ENCODE measurements around the gene CCDC169. TPM values are rescaled to one million over a fixed set of nuclear protein-coding genes. Genes with fewer than 3 reads are reported as not detected.

The CCDC169 gene
- total and polyA plus RNA-seq, 3 donors from 2014 or later = 37.0 to 174 (median 74.1) TPM

DNA sequence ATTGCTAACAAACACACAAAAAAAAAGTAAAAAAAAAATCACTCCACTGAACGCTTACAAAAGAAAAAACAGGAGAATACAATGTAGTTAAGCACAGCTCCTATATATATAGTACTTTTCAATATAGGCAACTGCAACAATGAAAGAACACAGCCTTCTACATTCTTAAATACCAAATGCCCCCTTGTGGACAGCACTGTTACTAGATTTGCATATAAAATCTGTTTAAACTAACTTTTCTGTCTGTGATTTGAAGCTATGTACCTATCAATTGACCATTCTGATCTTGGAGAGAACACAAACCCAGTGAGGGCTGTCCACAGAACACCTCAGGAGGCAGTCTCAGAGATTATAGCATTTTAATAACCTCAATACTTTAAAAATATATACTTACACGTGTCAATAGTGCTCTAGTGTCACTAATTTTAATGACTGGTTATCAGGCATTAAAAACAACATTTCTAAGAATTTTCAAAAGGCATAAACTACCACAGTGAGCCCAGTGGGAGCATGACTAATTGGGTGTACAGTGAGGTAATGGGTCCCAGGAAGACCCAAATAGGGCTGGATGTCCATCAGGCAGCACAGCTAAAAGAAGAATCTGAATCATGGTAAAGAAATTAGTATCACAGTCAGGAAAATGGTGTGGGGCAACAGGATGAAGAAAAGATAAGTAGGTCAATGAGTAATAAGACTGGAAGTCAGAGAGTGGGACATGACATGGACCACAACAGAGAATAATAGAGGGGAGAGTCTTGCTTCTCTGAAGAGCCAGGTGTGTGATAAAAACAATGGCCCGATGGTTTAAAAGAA is 22.2 kb downstream of the CCDC169 start:
- Histone ChIP-seq H3K9me3 (no peaks in the 10 kb centered on the region), H3K27ac (no peak overlapping the region), H3K4me1 (no peaks in the 10 kb centered on the region), H3K27me3 (no peaks in the 10 kb centered on the region), H3K36me3 (ENCODE audit: low read depth, missing control alignments) (no peaks in the 10 kb centered on the region), H3K4me3 (no peak overlapping the region)
- WGBS, 2 donors = 61 to 71% methylated on average over 3 of the region's 3 CpGs
- TF ChIP-seq POLR2A (IDR thresholded peaks at IDR 0.05) = no peak
- TF ChIP-seq, protein P1, sequence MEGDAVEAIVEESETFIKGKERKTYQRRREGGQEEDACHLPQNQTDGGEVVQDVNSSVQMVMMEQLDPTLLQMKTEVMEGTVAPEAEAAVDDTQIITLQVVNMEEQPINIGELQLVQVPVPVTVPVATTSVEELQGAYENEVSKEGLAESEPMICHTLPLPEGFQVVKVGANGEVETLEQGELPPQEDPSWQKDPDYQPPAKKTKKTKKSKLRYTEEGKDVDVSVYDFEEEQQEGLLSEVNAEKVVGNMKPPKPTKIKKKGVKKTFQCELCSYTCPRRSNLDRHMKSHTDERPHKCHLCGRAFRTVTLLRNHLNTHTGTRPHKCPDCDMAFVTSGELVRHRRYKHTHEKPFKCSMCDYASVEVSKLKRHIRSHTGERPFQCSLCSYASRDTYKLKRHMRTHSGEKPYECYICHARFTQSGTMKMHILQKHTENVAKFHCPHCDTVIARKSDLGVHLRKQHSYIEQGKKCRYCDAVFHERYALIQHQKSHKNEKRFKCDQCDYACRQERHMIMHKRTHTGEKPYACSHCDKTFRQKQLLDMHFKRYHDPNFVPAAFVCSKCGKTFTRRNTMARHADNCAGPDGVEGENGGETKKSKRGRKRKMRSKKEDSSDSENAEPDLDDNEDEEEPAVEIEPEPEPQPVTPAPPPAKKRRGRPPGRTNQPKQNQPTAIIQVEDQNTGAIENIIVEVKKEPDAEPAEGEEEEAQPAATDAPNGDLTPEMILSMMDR (IDR thresholded peaks at IDR 0.05) = peak; percentile 54 to 66 (median 60)
- peak; percentile 71 for DNase-seq
- intact Hi-C loops (cut with DNase I; ENCODE audit: low total_unique reads) = loop anchor here (5.0 kb wide), 1 partner anchor 298 kb away; no protein-coding TSS in a partner anchor

DNA sequence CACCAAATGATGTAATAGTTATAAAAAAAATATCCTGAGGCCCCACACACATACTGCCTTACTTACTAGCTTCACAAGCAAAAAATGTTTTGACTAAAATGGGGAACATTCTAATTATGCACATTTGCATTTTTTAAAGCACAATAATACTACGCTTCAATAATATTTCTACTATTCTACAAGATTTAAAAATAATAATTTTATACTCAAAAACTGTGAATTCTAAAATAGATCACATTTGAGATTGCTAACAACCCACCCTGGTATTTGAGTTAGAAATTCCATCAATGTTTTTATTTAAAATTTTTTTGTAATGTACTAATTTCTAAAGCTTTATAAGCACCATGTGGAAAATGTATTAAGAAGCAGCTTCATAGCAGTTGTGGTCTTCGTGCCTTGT is 24.2 kb downstream of the CCDC169 start:
- H3K27ac ChIP-seq = no peak overlapping the region
- H3K36me3 ChIP-seq (ENCODE audit: low read depth, missing control alignments) = no peaks in the 10 kb centered on the region
- H3K9me3 ChIP-seq = no peaks in the 10 kb centered on the region
- intact Hi-C loops (cut with DNase I; ENCODE audit: low total_unique reads) = no loop called here
- no peak overlapping the region for H3K4me3 ChIP-seq
- WGBS, 2 donors = 90 to 94% methylated on average over 2 of the region's 2 CpGs
- no peaks in the 10 kb centered on the region for H3K4me1 ChIP-seq
- DNase-seq = no peak
- TF ChIP-seq, protein P1 (IDR thresholded peaks at IDR 0.05) = no peak
- TF ChIP-seq POLR2A (IDR thresholded peaks at IDR 0.05) = no peak
- no peaks in the 10 kb centered on the region for H3K27me3 ChIP-seq

GRCh38 chr13:36261976-36262375 is 35.6 kb downstream of the CCDC169 start:
- Histone ChIP-seq H3K4me3 (no peak overlapping the region), H3K9me3 (no peaks in the 10 kb centered on the region), H3K4me1 (no peaks in the 10 kb centered on the region), H3K27me3 (no peaks in the 10 kb centered on the region), H3K36me3 (ENCODE audit: low read depth, missing control alignments) (no peaks in the 10 kb centered on the region), H3K27ac (no peak overlapping the region)
- intact Hi-C loops (cut with DNase I; ENCODE audit: low total_unique reads) = no loop called here
- no peak for TF ChIP-seq POLR2A (IDR thresholded peaks at IDR 0.05)
- TF ChIP-seq, protein P1 (IDR thresholded peaks at IDR 0.05) = no peak
- no peak for DNase-seq

- Histone ChIP-seq H3K9me3 (no peaks in the 10 kb centered on the region), H3K36me3 (ENCODE audit: low read depth, missing control alignments) (no peaks in the 10 kb centered on the region), H3K27ac (no peak overlapping the region), H3K4me1 (no peaks in the 10 kb centered on the region), H3K4me3 (no peak overlapping the region), H3K27me3 (no peaks in the 10 kb centered on the region)
- DNase-seq = no peak
- 97 to 98% methylated on average over 3 of the region's 3 CpGs for WGBS, 2 donors
- intact Hi-C loops (cut with DNase I; ENCODE audit: low total_unique reads) = no loop called here
- no peak for TF ChIP-seq POLR2A (IDR thresholded peaks at IDR 0.05)
- TF ChIP-seq, protein P1 (IDR thresholded peaks at IDR 0.05) = no peak
These were observed 36.6 kb downstream of the CCDC169 start for GRCh38 chr13:36261011-36261410.

Data from testis (tissue), 3 donors.